CD4-positive, alpha-beta T cell (primary cell): ENCODE measurements around the gene CDH22. TPM values are rescaled to one million over a fixed set of nuclear protein-coding genes. Genes with fewer than 3 reads are reported as not detected.

ENCODE experiments used
- ATAC-seq: fragments of 200-7000 bp; cut with Tn5 transposase; one replicate; pipeline ENCODE4 v1.10.0; 2022; ENCODE audit warnings: mild to moderate bottlenecking; ENCODE audit not compliant: poor library complexity
- CTCF ChIA-PET: fragments of 350-600 bp; sonication (Branson Sonifier 250); formaldehyde crosslinking; loops from one replicate; lab custom pipeline; 2021; ENCODE audit warnings: antibody characterized with exemption, inconsistent platforms; lab: Charles Lee
- POLR2A ChIA-PET: fragments of 350-600 bp; sonication (Branson Sonifier 250); formaldehyde crosslinking; loops from one replicate; lab custom pipeline; 2021; ENCODE audit warnings: antibody characterized with exemption, inconsistent platforms; lab: Charles Lee
- DNase-seq, 14 experiments: peaks; one replicate each; pipeline ENCODE4 v3.0.0-alpha.2; 2013 to 2020; ENCODE audit warnings: mixed read lengths in 2 of 14
- H3K27ac ChIP-seq, 2 donors: one replicate each; pipeline versions ENCODE4 v1.5.1 to v1.7.0; 2013; ENCODE audit warnings: low read length in 2 of 2, low read depth in 1 of 2, mild to moderate bottlenecking in 1 of 2
- H3K27me3 ChIP-seq, 2 experiments: 1 replicate in 1 of 2; 2 replicates in 1 of 2; pipeline versions ENCODE4 v1.6.1 to v1.7.0; 2013; ENCODE audit warnings: low read length in 2 of 2, control low read depth in 1 of 2, mild to moderate bottlenecking in 1 of 2, moderate library complexity in 1 of 2; ENCODE audit not compliant: insufficient read depth in 2 of 2, control insufficient read depth in 1 of 2
- H3K36me3 ChIP-seq: one replicate; pipeline ENCODE4 v1.6.1; 2013; ENCODE audit warnings: low read length, control low read depth; ENCODE audit not compliant: insufficient read depth
- H3K4me1 ChIP-seq: one replicate; pipeline ENCODE4 v1.6.1; 2013; ENCODE audit warnings: low read length, control low read depth; ENCODE audit not compliant: insufficient read depth
- H3K4me3 ChIP-seq: one replicate; pipeline ENCODE4 v1.5.1; 2013; ENCODE audit warnings: mild to moderate bottlenecking, low read length, moderate library complexity
- H3K9me3 ChIP-seq, 2 experiments: 1 replicate in 1 of 2; 2 replicates in 1 of 2; pipeline versions ENCODE4 v1.6.1 to v1.7.0; 2013; ENCODE audit warnings: low read length in 2 of 2, mild to moderate bottlenecking in 2 of 2, control low read depth in 1 of 2, moderate library complexity in 1 of 2; ENCODE audit not compliant: control insufficient read depth in 1 of 2, insufficient read depth in 1 of 2
- H3K27ac Mint-ChIP-seq: one replicate; pipeline ENCODE4 v1.8.0; 2020; ENCODE audit warnings: mixed read lengths
- H3K27me3 Mint-ChIP-seq: one replicate; pipeline ENCODE4 v1.8.0; 2021; ENCODE audit warnings: mixed read lengths
- H3K36me3 Mint-ChIP-seq: one replicate; pipeline ENCODE4 v1.8.0; 2021; ENCODE audit warnings: low read depth, mixed read lengths
- H3K4me1 Mint-ChIP-seq: one replicate; pipeline ENCODE4 v1.8.0; 2021; ENCODE audit warnings: low read depth, mixed read lengths
- H3K4me3 Mint-ChIP-seq: one replicate; pipeline ENCODE4 v1.8.0; 2020; ENCODE audit warnings: mild to moderate bottlenecking, mixed read lengths
- H3K9me3 Mint-ChIP-seq: one replicate; pipeline ENCODE4 v1.8.0; 2020; ENCODE audit warnings: mixed read lengths
- CTCF ChIP-seq: fragments of 200-600 bp; IDR thresholded peaks from one replicate; pipeline ENCODE4 v1.8.0; 2022; ENCODE audit warnings: antibody characterized with exemption, mild to moderate bottlenecking
- intact Hi-C, 2 experiments: fragments of 100-400 bp; cut with DNase I in 1 of 2; cut with micrococcal nuclease in 1 of 2; formaldehyde crosslinking; loops; one replicate each; pipeline versions ENCODE4 v1.15.1 to v1.9.0; 2023 to 2025; cut with DNase I, micrococcal nuclease
- total RNA-seq, 174 experiments: library from RNA in 2 of 174; stranded (reverse) in 2 of 174; gene quantifications; one replicate each; pipeline ENCODE4 v1.2.3 and lab custom pipeline; 2021 to 2026

Gene CDH22
- total RNA-seq, 2 experiments from 2014 or later = not detected

- Histone ChIP-seq H3K27me3 (peaks cover 23 to 37% of the 10 kb centered on the region in 2 experiments), H3K4me1 (no peaks in the 10 kb centered on the region), H3K36me3 (no peaks in the 10 kb centered on the region), H3K9me3 (no peaks in the 10 kb centered on the region), H3K27ac (no peak overlapping the region), H3K4me3 (no peak overlapping the region)
- Mint-ChIP-seq H3K27me3 (peaks cover 47% of the 10 kb centered on the region), H3K9me3 (no peaks in the 10 kb centered on the region), H3K36me3 (no peaks in the 10 kb centered on the region), H3K4me1 (no peaks in the 10 kb centered on the region), H3K4me3 (no peak overlapping the region), H3K27ac (no peak overlapping the region)
- ATAC-seq (no peak), DNase-seq (no peak)
- ChIA-PET POLR2A (no interaction called here), CTCF (no interaction called here)
- intact Hi-C loops = no loop called here
- no peak for TF ChIP-seq CTCF
These were observed 22.6 kb downstream of the CDH22 start for GRCh38 chr20:46285740-46286139.

DNA sequence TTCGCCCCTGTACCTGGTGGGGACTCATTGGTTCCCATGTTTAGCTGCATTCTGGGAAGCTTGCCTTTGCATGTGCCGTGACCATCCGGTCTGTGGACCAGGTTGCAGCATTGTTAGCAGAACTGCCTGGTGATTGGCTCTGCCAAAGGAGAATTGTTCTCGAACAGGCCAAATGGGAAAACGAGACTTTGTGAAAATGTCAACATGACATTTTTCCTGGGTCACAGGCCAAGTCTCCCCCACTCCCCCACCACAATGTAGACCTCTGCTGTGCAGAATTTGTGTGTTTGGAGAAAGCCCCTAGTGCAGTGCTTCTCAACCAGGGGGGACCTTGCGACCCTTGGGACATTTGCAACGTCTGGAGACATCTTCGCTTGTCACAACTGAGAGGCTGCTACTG is 23.2 kb downstream of the CDH22 start:
- ChIA-PET CTCF (no interaction called here), POLR2A (no interaction called here)
- intact Hi-C loops = no loop called here
- Mint-ChIP-seq H3K27ac (no peak overlapping the region), H3K27me3 (peaks cover 52% of the 10 kb centered on the region), H3K4me1 (no peaks in the 10 kb centered on the region), H3K4me3 (no peak overlapping the region), H3K36me3 (no peaks in the 10 kb centered on the region), H3K9me3 (no peaks in the 10 kb centered on the region)
- ATAC-seq (no peak), DNase-seq (no peak)
- H3K36me3 ChIP-seq = no peaks in the 10 kb centered on the region
- no peaks in the 10 kb centered on the region for H3K9me3 ChIP-seq
- H3K4me1 ChIP-seq = no peaks in the 10 kb centered on the region
- peaks cover 25 to 37% of the 10 kb centered on the region in 2 experiments for H3K27me3 ChIP-seq
- no peak overlapping the region for H3K4me3 ChIP-seq
- no peak overlapping the region for H3K27ac ChIP-seq
- TF ChIP-seq CTCF = no peak

GRCh38 chr20:46284040-46284427 is 24.3 kb downstream of the CDH22 start:
- H3K9me3 Mint-ChIP-seq = no peaks in the 10 kb centered on the region
- CTCF ChIA-PET = no interaction called here
- TF ChIP-seq CTCF = no peak
- no peak overlapping the region for H3K4me3 Mint-ChIP-seq
- H3K4me1 Mint-ChIP-seq = no peaks in the 10 kb centered on the region
- peaks cover 59% of the 10 kb centered on the region for H3K27me3 Mint-ChIP-seq
- Histone ChIP-seq H3K27ac (no peak overlapping the region), H3K4me1 (no peaks in the 10 kb centered on the region), H3K9me3 (no peaks in the 10 kb centered on the region), H3K36me3 (no peaks in the 10 kb centered on the region), H3K4me3 (no peak overlapping the region), H3K27me3 (peaks cover 27 to 38% of the 10 kb centered on the region in 2 experiments)
- intact Hi-C loops = no loop called here
- POLR2A ChIA-PET = no interaction called here
- DNase-seq (no peak), ATAC-seq (no peak)
- no peak overlapping the region for H3K27ac Mint-ChIP-seq
- H3K36me3 Mint-ChIP-seq = no peaks in the 10 kb centered on the region
